ENCODE measurements around the gene SORBS1. TPM values are rescaled to one million over a fixed set of nuclear protein-coding genes. Genes with fewer than 3 reads are reported as not detected.
A peak's percentile ranks its signal among the peaks of the same experiment; 100 is the strongest.

SORBS1 gene
- total and polyA plus RNA-seq, 4 donors, result 13.1 to 68.9 (median 44.0) TPM

DNA sequence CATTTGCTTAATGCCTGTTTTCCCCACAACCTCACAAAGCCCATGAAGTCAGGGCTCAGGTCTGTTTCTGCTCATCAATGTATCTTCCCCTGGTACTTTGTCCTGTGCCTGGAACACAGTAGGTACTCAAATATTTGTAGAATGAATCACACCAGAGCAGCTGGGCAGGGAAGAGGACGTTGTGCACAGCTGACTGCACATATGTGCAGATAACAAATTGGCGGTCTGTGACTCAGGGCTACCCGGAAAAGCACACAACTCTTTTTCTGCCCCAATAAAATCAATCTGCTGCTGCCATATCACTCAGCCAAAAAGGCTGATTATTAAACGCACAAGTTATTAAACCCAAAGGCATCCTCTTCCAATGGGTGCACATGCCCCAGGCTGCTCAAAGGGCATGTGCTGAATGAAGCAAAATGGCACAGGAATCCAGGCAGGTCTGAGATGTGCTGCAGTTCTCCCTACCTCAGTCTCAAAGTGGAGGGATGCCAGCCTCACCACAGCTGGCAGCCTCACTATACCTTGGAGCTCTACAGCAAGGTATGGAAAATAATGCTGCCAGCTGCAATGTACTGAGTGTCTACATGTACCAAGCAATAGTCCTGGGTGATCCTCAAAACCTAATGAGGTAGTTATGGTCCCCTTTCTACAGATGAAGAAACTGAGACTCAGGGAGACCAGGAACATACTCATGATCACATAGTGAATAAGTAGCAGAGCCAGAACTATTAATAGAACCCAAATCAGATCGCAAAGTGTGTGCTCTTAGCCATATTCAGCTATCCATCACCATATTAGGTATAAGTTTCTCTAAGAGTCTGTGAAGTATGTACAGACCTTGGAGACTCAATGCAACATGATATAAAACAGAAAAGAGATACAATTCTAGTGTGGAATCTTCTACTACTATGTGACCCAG, 43.4 kb downstream of the SORBS1 start:
- no peak for DNase-seq
- TF ChIP-seq, protein P1, sequence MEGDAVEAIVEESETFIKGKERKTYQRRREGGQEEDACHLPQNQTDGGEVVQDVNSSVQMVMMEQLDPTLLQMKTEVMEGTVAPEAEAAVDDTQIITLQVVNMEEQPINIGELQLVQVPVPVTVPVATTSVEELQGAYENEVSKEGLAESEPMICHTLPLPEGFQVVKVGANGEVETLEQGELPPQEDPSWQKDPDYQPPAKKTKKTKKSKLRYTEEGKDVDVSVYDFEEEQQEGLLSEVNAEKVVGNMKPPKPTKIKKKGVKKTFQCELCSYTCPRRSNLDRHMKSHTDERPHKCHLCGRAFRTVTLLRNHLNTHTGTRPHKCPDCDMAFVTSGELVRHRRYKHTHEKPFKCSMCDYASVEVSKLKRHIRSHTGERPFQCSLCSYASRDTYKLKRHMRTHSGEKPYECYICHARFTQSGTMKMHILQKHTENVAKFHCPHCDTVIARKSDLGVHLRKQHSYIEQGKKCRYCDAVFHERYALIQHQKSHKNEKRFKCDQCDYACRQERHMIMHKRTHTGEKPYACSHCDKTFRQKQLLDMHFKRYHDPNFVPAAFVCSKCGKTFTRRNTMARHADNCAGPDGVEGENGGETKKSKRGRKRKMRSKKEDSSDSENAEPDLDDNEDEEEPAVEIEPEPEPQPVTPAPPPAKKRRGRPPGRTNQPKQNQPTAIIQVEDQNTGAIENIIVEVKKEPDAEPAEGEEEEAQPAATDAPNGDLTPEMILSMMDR (IDR thresholded peaks at IDR 0.05; ENCODE audit: control extremely low read depth, extremely low read depth), result no peak
- no peaks in the 10 kb centered on the region for H3K27me3 ChIP-seq (ENCODE audit: control insufficient read depth in 3 of 3, insufficient read depth in 3 of 3, low read length in 2 of 3)
- WGBS, 2 donors, result 68 to 86% methylated on average over 5 of the region's 5 CpGs
- no peak overlapping the region for H3K9ac ChIP-seq (ENCODE audit: insufficient read depth in 1 of 2, low read length in 2 of 2)
- no peaks in the 10 kb centered on the region for H3K9me3 ChIP-seq (ENCODE audit: control insufficient read depth in 4 of 4, insufficient read depth in 3 of 4, low read length in 3 of 4)
- peaks cover 5 to 40% (median 19%) of the 10 kb centered on the region in 5 donors for H3K4me1 ChIP-seq (ENCODE audit: control insufficient read depth in 5 of 5, insufficient read depth in 5 of 5, low read length in 5 of 5)
- no peak for ATAC-seq (ENCODE audit: insufficient read depth, low FRiP score)
- H3K27ac ChIP-seq (ENCODE audit: low read depth in 1 of 2, low read length in 1 of 2), result peak overlapping the region in 1 of 2 donors; percentile 87
- no peaks in the 10 kb centered on the region for H3K36me3 ChIP-seq (ENCODE audit: control insufficient read depth in 4 of 4, insufficient read depth in 4 of 4, low read length in 4 of 4)
- H3K4me3 ChIP-seq, result no peak overlapping the region

DNA sequence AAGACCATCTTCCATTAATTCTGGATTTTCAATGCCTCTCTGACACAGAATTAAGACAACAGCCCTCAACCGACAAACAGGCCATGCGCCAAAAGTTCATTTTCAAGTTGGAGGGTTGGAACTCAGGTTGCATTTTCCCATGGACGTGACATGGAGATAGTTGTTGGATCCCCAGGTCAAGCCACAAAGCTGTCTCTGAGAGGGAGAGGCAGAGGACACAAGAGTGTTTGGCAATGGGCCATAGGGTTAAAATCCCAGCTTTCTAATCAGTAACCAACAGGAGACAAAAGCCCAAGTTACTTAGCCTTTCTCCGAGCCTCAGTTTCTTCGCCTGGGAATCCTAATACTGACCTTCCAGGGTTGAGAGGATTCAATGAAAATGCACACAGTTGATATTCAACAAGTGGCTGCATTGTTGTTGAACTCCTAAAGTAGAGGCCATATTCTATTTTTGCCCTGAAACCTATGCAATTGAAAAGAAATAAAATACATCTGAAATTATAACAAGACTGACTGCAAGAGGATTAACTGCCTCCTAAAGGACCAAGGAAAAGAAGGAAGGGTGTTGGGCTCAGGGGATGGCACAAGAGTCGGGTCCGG, 44.3 kb downstream of the SORBS1 start:
- Histone ChIP-seq H3K36me3 (ENCODE audit: control insufficient read depth in 4 of 4, insufficient read depth in 4 of 4, low read length in 4 of 4) (no peaks in the 10 kb centered on the region), H3K9me3 (ENCODE audit: control insufficient read depth in 4 of 4, insufficient read depth in 3 of 4, low read length in 3 of 4) (no peaks in the 10 kb centered on the region), H3K4me3 (no peak overlapping the region), H3K4me1 (ENCODE audit: control insufficient read depth in 5 of 5, insufficient read depth in 5 of 5, low read length in 5 of 5) (peaks cover 5 to 47% (median 23%) of the 10 kb centered on the region in 5 donors), H3K9ac (ENCODE audit: insufficient read depth in 1 of 2, low read length in 2 of 2) (no peak overlapping the region), H3K27ac (ENCODE audit: low read depth in 1 of 2, low read length in 1 of 2) (peak overlapping the region in 1 of 2 donors; percentile 87), H3K27me3 (ENCODE audit: control insufficient read depth in 3 of 3, insufficient read depth in 3 of 3, low read length in 2 of 3) (no peaks in the 10 kb centered on the region)
- DNase-seq (no peak), ATAC-seq (ENCODE audit: insufficient read depth, low FRiP score) (no peak)
- 83 to 96% methylated on average over 7 of the region's 7 CpGs for WGBS, 2 donors
- TF ChIP-seq, protein P1 (IDR thresholded peaks at IDR 0.05; ENCODE audit: control extremely low read depth, extremely low read depth), result no peak

DNA sequence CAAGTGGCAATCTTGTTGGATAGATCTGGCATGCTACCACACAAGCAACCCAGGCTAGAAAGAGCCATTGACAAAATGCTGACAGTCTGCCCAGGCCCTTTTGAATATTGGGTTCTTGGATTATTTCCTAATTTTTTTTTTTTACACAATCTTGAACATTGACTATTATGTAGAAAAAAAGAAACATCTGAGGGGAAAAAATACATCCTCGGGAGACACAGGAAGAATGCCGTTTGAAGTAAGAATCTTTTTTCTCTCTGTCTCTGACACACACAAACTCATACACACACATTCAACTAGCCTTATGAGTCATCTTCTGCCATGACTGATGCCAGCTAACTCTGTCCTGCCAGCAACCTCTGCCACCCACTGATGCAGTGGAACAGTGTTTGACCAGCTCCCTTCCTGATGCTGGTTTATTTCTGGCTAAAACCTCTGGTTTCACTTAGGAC, 47.2 kb downstream of the SORBS1 start:
- no peak overlapping the region for H3K4me3 ChIP-seq
- H3K9ac ChIP-seq (ENCODE audit: insufficient read depth in 1 of 2, low read length in 2 of 2), result no peak overlapping the region
- H3K27ac ChIP-seq (ENCODE audit: low read depth in 1 of 2, low read length in 1 of 2), result peak overlapping the region in 1 of 2 donors; percentile 87
- no peaks in the 10 kb centered on the region for H3K9me3 ChIP-seq (ENCODE audit: control insufficient read depth in 4 of 4, insufficient read depth in 3 of 4, low read length in 3 of 4)
- no peaks in the 10 kb centered on the region for H3K36me3 ChIP-seq (ENCODE audit: control insufficient read depth in 4 of 4, insufficient read depth in 4 of 4, low read length in 4 of 4)
- ATAC-seq (ENCODE audit: insufficient read depth, low FRiP score), result no peak
- peaks cover 5 to 55% (median 26%) of the 10 kb centered on the region in 5 donors for H3K4me1 ChIP-seq (ENCODE audit: control insufficient read depth in 5 of 5, insufficient read depth in 5 of 5, low read length in 5 of 5)
- TF ChIP-seq, protein P1 (IDR thresholded peaks at IDR 0.05; ENCODE audit: control extremely low read depth, extremely low read depth), result no peak
- WGBS, 2 donors, result 44 to 67% methylated on average over 2 of the region's 2 CpGs
- H3K27me3 ChIP-seq (ENCODE audit: control insufficient read depth in 3 of 3, insufficient read depth in 3 of 3, low read length in 2 of 3), result no peaks in the 10 kb centered on the region
- DNase-seq, result no peak

Data from lung (tissue), 12 donors.